Measurements from ENCODE around the gene ANKRD40.

Gene ANKRD40

DNA sequence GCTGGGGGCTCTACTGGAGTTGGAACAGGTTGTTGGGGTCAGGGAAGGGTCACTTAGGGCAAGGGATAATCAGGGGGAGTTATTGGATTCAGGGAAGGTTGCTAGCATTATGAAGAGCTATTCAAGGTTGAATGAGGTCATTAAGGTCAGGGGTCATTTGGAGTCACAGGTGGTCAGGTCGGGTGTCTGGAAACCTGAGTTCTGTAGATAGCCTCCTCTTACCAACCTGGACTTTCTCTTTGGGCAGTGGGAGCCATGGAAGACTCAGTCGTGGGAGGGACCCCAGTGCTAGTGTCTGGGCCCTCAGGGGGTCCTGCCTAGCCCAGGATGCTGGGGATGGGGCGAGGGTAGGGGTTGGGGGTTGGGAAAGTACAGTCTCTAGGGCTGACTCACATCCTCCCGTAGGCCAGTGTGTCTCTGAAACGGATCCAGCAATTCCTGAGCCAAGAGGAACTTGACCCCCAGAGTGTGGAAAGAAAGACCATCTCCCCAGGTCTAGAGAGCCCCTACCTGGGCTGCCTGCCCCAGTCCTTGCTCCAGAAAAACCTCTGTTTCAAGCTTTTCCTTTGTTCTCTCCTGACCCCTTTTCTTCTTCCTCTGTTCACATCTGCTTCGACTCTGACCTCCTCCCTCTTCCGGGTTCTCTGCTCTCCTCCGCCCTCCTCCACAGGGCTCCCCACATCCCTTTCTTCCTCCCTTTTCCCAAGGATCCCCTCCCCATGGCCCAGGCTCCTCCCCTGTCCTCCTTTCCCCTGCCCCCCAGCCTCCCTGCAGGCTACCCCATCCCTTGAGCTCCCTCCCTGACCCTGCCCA, 39.5 kb downstream of the ANKRD40 start:
- DNase-seq: peak; percentile 67

- no peak for DNase-seq
These were observed 40.3 kb downstream of the ANKRD40 start for GRCh38 chr17:50667259-50668024.

GRCh38 chr17:50666316-50666715, 41.4 kb downstream of the ANKRD40 start:
- DNase-seq: no peak

GRCh38 chr17:50665838-50666237, 41.9 kb downstream of the ANKRD40 start:
- DNase-seq: no peak

DNA sequence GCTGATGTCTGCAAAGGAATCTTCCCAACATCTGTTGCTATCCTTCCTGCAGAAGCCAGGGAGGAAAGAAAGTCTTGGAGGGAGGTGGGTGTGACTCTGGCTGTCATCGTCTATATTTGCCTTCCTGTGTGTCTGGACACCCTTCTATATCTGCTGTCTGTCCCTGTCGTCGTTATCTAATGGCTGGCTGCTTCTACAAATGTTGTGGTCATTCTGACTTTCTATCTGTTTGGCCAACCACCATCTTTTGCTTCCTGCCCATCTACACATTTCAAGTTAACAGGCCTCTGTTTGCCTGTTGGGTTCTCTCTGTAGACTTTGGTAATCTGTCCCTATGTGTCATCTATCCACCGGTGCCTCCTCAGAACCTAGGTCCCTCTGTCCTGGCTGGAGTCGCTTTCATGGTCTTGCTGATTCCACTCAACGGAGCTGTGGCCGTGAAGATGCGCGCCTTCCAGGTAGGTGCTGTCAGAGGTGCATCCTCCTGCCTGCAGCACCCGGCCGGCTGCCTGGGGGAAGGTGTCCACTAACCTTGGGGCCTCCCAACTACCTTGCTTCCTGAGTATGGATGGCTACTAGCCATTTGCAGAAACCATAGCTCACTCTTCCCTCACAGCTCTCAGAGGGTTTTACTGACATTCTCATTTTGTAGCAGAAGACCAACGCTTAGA, 42.8 kb downstream of the ANKRD40 start:
- DNase-seq: no peak

GRCh38 chr17:50663812-50664374, 43.8 kb downstream of the ANKRD40 start:
- DNase-seq: no peak

DNA sequence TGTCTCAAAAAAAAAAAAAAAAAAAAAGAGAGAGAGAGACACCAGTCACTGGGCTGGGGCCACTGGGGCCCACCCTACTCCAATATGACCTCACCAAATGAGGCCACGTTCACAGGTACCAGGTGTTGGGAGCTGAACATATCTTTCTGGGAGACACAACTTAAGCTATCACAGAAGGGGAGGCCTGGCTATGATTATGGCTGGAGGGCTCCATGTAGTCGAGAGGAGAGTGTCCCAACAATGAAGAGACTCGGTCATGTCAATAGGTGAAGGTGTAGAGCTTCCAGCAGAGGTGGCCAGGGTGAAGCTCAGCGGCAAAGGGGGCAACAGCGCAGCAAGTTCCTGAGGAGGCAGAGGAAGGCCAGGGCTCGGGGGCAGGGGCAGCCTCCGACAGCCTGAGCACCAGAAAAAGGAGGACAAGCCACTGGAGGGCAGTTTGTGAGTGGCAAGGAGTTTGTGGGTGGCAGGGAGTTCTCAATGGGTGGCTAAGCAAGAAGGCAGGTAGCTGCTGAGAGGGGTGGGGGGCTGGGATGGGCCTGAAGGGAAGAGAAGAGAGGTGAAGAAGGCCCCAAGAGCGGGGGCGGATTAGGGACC, 45.0 kb downstream of the ANKRD40 start:
- DNase-seq: no peak

DNA sequence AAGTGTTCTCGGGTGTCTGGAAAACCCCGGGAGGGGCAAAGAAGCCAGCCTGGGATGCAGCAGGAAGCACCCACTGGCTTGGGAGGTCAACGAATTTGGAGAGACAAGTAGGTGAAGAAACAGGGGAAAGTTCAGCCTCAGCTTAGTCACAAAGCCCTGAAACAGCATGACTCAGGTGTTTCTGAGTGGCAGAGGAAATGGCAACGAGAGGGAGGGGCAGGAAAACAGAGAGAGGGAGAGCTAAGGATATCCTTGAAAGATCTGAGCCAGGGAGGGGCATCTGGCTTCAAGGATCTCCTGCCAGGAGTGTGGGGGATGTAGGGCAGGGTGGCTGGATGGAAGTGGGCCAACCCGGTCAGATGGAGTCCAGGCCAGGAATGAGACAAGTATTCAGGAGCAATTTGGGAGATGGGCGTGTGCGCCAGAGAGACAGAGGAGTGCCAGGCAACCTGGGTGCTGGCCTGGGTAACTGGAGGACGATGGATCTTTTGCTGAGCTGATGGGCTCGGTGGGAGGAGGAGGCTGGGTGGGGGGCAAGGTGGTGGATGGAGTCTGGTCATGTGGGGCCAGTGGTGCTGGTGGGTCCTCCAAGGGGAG, 45.8 kb downstream of the ANKRD40 start:
- DNase-seq: peak; percentile 85

DNA sequence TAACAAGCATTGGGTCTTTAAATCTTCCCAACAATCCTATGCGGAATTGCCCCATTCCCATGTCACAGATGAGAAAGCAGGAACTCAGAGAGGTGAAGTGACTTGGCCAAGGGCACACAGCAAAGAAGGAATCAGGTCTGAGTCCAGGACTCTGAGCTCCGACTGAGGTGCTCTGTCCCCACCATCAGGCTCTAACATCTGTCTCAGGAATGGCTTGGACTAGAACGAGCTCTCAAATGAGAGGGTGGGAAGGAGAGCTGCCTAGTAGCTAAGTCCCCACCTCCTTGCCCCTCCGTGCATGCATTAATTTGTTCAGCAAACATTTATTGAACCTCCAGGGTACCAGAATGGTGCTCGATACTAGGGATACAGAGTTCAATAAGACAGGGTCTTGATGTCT, 46.4 kb downstream of the ANKRD40 start:
- DNase-seq: no peak

GRCh38 chr17:50660887-50661345, 46.8 kb downstream of the ANKRD40 start:
- no peak for DNase-seq

GRCh38 chr17:50660042-50660886, 47.5 kb downstream of the ANKRD40 start:
- DNase-seq: no peak

GRCh38 chr17:50659179-50659578, 48.5 kb downstream of the ANKRD40 start:
- DNase-seq: no peak

DNA sequence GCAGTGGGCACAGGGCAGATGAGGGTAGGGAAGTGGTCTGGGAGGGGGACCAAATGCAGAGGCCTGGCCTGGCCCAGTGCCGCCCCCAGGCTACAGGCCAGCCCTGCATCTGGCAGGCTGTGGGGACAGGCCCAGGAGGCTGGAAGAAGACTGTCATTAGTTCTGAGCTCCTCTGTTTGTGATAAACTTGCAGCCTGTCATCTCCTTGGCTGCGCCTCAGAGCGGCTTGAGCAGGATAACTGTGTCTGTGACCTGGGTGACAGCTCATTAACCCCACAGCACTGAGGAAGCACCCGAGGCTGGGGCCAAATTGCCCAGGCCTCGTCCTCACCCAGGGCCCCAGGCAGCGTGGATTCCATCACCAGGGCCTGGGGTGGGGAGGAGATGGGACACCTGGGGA, 49.1 kb downstream of the ANKRD40 start:
- DNase-seq: no peak

GRCh38 chr17:50657627-50658026, 50.1 kb downstream of the ANKRD40 start:
- DNase-seq: no peak

- DNase-seq: no peak
These were observed 50.7 kb downstream of the ANKRD40 start for GRCh38 chr17:50657054-50657453.

DNA sequence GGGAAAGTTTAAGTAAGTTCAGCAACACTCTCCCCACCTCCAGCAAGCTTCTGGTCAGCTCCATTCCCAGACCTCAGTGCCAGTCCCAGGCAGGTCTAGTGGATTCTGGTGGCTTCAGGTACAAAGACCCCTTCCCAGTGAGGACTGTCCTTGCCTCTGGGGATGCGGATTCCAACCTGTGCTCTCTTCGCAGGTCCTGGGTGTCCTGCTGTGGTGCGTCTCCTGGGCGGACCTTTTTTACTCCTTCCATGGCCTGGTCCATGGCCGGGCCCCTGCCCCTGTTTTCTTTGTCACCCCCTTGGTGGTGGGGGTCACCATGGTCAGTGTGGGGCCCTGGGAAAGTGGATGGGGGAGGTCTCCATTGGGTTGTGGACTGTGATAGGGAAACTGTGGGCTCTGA, 51.2 kb downstream of the ANKRD40 start:
- no peak for DNase-seq

- DNase-seq: no peak
These were observed 54.0 kb downstream of the ANKRD40 start for GRCh38 chr17:50653738-50654137.

DNA sequence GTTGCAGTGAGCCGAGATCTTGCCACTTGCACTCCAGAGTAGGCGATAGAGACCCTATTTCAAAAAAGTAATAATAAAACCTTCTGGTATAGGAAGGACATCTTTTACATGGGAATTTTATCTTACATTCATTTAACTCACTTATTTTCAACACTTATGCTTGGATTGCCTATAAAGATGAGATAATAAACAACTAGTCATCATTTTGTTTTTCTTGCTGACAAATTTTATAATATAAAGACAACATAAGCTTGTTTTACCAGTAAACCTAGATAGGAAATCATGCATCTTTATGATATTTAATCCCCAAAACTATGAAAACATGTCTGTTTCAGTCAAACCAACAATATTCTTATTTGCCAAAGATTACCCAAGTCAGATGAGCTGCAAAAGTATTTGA, 56.1 kb downstream of the ANKRD40 start:
- DNase-seq: no peak

DNA sequence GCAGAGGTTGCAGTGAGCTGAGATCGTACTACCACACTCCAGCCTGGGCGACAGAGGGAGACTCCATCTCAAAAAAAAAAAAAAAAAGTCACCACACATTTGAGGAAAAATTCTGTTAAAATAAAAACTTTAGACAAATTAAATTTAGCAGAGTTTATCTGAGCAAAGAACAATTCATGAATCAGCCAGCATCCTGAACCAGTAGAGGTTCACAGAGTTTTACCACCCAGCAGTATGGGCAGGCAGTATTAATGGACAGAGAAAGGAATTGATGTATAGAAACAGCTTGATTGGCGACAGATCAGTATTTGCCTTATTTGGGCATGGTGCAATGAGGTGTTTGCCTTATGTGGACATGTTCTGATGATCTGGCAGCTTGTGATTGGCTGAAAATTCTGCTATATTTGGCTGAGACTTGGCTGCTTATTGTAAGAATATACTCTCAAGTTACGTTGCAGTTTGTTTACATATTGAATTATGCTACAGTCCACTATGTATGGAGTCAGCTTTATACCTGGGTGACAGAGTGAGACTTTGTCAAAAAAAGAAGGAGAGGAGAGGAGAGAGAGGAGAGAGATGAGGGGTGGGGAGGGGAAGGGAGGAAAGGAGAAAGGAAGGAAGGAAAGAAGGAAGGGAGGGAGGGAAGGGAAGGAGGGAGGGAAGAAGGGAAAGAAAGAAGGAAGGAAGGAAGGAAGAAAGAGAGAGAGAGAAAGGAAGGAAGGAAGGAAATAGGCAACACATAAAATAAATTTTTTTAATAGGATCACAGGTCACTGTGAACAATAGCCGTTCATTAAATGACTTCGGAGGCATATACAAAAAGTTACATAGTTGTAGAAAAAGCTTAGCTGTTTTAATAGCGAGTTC, 58.4 kb downstream of the ANKRD40 start:
- DNase-seq: no peak

DNA sequence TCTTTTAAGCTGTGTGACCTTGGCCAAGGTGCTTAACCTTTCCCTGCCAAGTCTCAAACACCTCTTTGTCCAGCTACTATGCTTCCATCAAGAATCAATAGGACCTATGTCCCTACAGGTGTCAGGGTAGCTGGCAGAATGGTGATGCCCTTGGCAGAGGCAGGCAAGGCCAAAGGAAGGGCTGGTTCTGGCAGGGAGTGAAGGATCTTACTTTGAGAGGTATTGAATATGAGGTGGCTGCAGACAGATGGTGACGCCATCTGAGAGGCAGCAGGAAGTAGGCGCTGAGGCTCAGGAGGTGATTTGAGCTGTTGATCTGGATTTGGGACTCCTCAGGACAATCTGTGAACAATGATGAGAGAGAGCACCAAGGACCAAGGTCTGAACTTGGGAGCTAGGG, 60.5 kb downstream of the ANKRD40 start:
- DNase-seq: no peak

All from fibroblast of skin of abdomen (primary cell).